GM18867 (cell line): ENCODE data around the gene ZPLD1.

Experiments
- ATAC-seq: cut with Tn5 transposase; IDR thresholded peaks from one replicate; pipeline ENCODE4 v1.9.1; 2021; ENCODE audit warnings: mild to moderate bottlenecking, moderate library complexity; ENCODE audit not compliant: unreplicated experiment

Gene ZPLD1

DNA sequence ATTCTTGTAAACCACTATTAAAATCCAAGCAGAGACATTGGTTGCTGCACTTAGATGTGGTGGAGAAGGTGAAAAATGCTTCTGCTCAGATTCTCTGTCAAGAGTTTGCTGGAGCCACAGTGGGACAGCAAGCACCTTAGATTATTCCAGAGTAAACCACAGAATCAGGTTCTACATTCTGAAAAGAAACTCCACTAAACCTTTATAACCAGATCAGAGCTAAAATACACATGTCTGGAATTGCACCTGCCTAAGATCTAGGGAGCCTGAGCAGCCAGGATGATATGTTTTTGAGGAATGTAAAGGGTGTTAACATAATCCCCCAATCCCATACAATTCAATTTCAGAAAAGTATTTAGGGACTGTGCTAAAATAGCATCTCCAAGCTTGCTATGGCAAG, at the start of gene ZPLD1:
ZPLD1 (plus strand) TSS at position 301 of the 400 bp plus-strand sequence. CDS start 3,473 bp downstream, outside the sequence.
- ATAC-seq = no peak

DNA sequence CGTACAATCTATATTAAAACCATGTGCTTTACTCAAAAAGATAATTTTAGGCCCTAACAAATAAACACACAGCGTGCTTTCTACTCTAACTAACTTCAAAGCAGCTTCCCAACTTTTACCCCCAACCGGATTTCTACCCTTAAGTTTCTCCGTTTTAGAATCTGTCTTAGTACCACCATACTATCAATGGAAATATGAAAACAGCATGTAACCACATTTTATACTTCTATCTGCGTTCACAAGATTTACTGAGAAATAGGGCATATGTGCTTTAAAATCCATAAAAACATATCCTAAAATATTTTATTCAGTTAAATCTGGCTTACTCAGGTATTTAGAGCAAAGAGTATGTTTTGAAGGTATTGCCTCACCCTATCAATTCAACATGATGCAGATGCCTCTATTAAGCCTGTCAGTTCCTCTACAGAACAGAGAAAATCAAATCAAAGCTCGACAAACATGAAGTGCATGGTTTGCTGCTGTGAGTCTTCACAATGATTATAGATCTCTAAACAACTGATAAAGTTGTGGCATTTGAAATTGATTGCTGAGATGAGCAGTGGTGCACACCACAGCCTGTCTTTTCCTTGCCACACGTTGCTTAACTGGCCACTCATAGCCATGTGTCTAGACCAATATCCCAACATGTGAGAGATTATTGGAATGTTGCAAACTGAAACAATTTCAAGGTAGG, 44.5 kb upstream of the ZPLD1 start:
- no peak for ATAC-seq

DNA sequence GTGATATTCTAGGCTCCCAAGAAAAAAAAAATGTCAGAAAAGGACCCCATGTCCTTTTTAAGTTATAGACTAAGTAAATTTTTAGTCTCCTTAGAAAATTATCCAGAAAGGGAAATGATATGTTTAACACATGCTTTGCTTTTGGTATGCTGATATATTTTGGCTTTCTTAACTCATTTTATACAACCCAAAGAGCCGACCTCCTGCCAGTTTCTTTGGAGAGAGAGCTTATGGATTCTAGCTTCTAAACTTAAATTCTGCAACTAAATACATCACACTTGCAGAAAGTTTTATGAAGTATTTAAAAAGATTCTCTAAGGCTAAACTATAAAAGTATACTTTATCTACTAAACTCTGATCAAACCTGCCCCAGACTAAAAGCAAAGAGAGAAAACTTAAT, 43.9 kb upstream of the ZPLD1 start:
- no peak for ATAC-seq

DNA sequence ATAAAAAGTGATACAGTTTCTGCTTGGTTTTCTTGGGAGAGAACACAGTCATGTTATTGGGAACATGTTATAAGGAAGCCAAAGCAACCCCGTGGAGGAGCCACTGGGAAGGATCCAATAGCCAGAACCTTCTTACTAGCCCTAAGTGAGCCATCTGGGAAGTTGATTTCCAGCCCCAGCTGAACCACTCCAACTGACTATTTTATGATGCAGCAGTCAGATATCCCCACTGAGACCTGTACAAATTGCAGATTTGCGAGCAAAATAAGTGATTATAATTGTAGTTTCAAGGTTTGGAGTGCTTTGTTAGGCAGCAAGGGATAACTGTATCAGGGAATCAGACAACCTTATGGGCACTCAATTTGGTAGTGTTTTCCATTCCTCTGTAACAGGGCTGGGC, 43.3 kb upstream of the ZPLD1 start:
- ATAC-seq = no peak

DNA sequence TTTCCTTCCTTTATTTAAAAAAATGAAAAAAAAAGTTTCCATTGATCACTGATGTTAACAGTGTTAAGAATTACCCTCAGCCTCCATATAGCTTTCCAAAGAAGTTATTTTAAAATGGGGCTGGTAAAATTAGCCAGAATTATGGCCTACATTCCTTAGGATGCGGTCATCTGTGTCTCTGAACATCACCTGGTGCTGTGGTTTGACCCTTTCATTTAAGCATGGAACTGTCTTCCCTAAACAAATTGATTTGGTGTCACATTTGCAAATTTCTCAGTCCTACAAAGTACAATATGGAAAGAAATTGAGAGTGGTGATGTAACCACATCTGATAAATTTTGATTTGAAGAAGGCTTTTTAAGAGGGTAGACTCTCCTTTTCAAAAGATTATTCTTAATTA, 40.3 kb upstream of the ZPLD1 start:
- no peak for ATAC-seq

DNA sequence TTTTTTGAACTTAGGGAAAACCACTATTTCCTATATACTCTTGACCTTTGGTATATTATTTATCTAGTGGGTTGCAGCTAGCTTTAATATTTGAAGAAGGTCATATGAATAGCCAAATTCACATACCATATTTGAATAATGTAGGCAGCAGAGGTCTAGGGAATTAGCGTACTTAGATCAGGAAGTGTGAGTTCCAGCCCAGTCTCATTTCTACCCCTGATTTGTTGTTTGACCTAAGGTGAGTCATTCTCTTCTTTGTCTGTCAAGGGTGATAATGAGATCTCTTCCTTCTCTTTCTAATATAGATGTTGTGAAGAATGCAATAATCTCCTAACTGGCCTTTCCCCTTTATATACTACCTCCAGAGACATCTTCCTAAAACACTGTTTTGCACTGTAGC, 36.6 kb upstream of the ZPLD1 start:
- no peak for ATAC-seq

DNA sequence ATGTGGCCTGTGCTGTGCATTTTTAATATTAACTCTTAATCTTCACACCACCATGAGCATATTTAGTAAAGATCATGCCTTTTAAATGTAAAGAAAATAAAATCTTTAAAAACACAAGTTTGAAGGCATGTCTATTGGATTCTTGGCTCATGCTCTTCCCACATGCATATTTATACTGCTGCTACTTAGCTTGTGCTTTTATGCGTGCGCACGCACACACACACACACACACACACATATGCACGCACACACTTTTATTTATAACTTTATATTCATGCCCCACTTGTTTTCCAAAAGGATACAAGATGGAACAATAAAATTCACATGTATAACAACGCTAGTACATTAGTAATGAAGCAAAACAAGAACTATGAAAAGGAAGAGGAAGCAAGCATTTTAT, 36.1 kb upstream of the ZPLD1 start:
- no peak for ATAC-seq

DNA sequence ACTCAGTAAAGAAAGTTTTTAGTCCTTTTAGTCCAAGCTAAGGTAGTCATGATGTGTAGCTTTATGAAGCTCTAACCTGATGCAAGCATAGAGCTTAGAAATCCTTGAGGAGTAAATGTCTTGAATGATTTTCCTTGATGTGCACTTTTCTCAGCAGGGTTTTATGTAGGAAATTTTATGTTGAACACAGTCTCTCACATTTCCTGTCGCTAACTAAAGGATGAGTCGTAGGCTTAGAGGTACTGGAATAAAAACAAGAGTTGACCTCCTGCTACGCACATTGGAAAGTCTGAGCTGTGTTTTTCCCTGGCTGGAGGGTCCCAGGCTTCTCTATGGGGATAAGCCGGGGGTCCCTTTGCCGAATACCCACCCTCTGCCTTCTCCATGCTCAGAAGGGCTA, 34.7 kb upstream of the ZPLD1 start:
- ATAC-seq = no peak

DNA sequence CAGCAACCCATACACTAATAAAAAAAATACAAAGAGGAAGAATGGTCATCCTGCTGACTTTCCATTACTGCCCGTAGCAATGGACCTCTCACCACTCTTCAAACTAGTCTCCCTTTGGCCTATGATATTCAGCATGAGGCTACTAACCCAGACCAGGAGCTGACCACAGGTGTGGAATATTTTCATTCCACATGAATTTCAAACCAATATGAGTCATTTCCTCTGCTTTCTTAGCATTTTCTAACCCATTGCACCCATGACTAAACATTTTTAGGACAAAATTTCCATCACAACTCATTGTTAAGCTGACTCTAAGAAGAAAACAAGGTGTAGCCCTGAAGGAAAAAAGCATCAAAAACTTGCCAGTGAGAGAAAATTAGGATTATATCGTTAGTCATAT, 34.0 kb upstream of the ZPLD1 start:
- no peak for ATAC-seq

DNA sequence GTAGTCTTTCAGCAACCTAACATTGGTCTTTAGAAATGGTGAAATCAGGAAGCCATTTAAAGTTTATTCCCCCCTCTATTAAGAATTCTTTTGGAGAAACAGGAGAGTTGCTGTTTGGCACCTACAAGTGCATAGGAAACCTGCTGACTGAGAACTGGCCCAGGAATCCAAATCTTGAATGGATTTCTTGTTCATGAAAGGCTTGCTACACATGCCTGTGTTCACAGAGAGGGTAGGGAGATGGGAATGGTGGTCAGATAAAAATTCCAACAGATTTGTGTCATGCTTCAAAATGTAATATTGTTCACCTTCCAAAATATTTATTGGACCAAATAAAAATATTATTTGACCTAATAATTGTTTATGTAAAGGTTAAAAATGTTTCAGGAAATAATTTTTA, 24.2 kb upstream of the ZPLD1 start:
- no peak for ATAC-seq

DNA sequence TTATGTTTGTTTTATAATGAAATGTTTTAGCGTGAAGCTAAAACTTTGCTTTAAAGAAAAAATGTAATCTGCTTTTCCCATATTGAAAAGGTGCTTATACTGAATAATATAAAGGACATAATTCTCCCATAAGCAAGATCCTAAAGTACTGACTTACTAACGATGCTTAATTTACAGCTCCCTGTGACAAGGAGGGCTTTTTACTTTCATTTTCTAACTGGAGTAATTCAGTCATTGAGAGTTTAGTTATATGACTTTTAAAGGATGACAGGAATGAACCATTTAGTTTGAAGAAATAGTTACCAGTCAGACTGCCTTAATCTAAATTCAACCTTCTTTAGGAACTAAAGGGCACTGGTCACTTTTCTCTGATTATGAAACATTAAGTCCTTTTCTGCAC, 19.3 kb upstream of the ZPLD1 start:
- peak; percentile 53 for ATAC-seq

DNA sequence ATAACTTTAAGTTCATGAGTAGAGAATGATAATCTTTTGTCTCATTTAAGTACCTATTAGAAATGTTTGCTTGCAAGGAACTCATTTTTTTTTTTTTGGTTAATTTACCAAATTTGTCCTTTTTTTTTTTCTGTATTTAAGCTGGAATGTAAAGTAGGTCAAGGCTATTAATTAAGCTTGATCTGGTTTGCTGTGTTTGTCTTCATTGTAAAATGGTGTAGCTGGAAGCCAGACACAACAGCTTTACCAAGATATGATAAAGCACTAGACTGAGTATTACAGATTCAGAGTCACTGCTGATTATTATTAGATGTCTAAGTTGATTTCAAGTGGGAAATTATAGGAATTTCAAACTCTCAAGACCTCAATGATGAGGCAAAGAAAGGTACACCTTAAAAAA, 15.0 kb upstream of the ZPLD1 start:
- ATAC-seq = no peak

DNA sequence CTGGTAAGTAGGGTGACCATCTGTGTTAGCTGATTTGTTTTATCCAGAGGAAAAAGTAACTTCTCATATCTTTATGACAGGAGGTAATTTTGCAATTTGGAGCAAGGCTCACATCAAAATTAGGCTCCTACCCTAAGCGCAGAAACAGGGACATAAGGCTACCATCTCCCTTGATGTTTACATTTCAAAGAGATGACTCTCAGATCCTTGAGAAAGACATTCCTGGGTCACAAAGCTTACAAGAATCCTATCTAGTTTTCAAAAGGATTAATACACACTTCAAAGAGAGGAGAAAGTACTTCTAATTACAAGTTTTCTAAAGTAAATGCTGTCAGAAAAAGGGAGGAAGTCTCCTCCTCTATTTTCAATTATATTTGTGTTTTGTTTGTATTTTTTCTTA, 7.0 kb downstream of the ZPLD1 start:
- no peak for ATAC-seq

DNA sequence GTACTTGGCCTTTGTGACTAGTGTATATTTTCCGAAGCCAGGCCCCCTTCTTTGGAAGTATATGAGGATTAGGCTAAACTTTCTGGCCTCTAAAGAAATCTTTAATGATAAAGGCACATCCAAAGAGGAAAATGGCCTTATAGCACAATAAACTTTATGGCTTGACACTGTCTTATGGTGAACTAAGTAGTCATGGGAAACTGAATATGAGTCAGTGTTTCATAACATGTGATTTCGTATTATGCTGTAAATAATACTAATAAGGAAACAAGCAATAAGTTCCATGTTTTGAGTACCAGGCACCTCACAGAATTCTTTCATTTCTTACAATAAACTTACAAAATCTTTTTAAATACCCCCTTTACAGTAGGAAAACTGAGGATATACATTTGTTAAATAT, 8.2 kb downstream of the ZPLD1 start:
- ATAC-seq = no peak

DNA sequence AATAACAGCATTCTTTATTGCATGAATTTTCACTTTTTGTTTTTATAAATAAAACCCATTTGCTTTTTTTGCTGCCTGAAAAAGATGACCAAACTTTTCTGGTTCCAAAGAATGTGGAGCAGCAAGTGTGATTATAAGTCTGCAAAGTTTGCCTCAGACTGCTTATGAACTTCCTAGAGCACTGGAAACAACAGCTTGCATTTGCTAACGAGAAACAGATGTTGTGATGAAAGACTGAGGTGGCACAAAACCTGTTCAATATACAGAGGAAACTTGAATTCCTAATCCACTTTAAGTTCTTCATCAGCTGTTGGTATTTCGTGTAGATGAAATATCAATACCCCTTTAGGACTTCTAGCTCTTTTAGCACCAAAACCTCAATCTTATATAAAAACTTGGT, 9.3 kb downstream of the ZPLD1 start:
- no peak for ATAC-seq

DNA sequence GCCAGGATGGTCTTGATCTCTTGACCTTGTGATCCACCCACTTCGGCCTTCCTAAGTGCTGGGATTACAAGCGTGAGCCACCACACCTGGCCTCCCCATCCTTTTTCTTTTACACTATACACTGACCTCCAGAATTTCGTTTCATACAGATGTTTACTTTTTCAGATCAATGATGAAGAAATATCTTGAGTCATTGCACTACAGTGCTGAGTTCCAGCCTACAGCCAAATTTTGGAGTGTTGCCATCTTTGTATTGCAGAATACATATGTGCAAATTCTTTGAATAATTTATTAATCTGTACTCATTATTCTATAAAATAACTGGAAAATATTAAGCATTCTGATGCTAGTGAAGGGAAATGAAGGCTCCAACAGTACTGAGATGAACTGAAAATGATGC, 12.5 kb downstream of the ZPLD1 start:
- ATAC-seq = no peak

DNA sequence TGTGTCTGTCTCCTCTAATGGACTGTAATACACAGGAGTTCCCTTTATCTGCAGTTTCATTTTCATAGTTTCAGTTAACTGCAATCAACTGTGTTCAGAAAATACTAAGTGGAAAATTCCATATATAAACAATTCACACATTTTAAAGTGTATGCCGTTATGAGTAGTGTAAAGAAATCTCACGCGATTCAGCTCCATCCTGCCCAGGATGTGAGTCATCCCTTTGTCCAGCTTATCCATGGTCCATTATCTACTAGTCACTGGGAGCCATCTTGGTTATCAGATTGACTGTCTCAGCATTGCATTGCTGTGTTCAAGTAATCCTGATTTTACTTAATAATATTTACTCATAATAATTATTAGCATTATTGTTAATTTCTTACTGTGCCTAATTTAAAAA, 14.5 kb downstream of the ZPLD1 start:
- ATAC-seq = no peak

DNA sequence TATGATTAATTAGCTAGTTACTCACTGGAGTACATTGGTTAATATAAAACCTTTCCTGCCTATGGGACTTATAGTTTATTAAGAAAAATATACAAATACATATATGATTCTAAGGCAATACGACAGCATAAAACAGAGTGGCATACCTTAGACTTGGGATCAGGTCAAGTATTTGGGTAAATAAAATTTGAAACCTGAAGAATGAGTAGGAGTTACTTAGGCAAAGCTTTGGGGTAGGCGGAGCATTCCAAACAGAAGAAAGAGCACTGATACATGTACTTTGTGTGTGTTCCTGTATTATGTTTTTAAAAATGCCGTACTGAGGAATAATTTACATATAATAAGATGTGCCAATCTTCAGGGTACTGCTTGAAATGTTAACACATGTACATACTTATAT, 15.1 kb downstream of the ZPLD1 start:
- no peak for ATAC-seq

DNA sequence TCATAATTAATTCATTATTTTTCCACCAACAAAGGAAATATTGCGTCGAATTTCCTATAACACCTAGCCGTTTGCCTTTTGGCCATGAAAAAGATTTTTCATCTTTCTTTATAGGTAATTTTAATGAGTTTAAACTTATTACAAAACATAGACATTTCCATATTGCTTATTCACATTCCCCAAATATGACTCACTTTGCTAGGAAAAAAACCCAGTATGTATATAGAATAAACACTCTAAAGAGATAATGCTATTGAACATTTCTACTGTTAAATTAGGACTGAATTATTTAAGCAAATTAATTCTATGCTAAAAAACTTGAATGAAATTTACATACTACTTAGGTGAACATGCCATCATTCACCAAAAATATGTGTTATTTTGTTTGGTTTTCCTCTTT, 16.2 kb downstream of the ZPLD1 start:
- ATAC-seq = no peak

DNA sequence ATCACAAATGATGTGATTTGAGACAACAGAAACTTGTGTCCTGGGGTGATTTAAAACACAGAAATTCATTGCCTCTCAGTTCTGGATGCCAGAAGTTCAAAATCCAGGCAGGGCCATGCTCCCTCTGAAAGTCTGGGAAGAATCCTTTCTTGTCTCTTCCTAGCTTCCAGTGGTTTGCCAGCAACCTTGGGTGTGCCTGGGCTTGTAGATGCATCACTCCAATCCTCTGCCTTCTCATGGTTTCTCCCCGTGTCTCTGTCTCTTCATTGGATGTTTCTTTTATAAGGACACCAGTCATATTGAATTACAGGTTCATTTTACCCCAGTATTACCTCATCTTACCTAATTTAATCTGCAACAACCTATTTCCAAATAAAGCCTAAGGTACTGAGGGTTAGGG, 16.7 kb downstream of the ZPLD1 start:
- ATAC-seq = no peak

DNA sequence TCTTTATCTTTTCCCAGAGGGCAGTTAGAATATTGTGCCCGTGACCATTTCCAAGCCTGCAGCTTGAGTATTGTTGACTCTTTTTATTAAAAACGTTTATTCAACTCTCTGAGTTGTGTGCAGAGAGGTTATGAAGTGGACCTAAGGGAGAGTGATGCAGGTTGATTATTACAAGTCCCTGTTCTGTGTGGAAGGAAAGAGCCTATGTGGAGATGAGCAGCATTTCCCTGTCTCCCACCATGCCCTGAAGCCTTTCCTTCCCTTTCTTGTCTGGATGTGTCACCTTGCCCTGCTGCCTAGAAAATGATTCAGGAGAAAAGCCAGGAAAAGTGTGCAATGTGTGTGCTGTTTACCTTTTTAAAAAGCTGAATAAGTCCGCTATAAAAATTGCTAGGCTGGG, 19.4 kb downstream of the ZPLD1 start:
- ATAC-seq = no peak

DNA sequence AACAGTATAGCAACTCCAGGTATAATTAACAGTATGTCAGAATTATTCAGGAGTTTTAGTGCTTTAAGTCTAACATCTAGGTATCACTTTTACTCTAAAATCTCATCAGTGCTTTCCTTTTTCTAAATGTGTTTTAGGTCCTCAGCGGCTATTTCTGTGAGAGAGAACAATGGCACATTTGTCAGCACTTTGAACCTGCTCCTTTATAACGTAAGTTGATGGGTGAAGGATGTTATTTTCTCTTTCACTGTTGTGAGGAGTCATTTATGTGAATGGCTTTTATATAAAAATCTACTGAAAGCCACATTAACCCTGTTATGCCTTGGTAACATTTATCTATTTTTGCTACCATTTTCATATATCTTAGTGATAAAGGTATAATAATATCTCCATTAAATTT, 22.8 kb downstream of the ZPLD1 start:
- ATAC-seq = no peak

DNA sequence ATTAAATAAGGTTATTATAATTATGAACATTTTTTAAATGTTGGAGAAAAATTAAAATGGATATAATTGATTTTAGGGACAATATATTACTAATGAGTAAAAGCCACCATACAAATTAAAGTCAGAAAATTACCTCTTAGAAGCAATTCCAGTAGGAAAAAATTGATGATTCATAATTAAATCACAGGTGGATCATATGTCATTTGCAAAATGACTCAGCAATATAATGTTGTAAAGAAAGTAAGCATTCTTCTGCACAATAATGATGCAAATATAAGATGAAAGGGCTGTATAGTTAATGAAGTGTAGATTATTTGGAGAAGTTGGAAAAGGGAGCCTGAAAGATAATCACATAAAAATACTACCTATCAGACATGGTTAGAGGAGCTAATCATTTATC, 25.8 kb downstream of the ZPLD1 start:
- no peak for ATAC-seq
